GM19099 (cell line): Measurements from ENCODE around the gene CAMK2N1.

ENCODE experiments used
- POLR2A ChIP-seq: IDR thresholded peaks from 3 replicates; pipeline ENCODE4 v1.6.1; 2011; ENCODE audit warnings: low read depth; ENCODE audit not compliant: insufficient read length; ENCODE audit errors: extremely low read depth

Gene CAMK2N1

DNA sequence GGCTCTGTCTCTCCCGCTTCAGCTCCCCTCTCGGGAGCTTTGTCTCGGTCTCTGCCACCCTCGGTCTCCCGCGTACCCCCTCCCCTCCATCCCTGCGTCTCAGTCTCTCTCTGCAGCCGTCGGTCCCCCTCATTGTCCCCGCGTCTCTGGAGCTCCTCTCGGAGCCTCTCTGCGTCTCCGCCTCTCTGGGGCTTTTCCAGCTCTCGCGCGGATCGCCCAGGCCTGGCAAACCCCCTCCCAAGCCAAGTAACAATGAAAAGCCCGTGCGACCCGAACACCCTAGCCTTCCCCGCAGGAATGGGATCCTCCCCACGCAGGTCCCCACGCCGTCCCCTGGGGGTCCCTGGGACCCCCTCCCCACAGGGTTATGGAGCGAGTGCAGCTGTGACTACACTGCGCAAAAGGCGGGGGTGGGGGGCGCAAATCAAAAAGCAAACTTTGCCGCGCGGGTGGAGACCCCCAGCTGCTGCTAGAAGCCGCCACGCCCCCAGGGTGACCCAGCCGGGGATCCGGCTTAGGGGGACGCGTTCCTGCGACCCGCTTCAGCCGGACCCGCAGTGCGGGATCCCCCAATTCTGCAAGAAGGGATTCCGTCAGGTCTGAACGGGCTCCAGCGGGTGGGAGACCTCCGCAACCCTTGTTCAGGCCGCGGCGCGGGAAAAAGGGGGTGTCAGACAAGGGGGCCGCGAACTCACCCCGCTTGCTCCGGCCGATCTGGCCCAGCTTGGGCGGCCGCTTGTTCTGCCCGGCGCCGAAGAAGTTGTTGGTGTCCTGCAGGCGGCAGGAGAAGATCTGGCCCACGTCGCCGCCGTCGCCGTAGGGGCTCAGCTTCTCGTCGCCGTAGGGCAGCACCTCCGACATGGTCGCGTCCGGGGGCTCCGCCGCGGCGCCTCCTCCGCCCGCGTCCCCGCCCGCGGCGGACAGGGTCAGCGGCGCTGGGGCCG is 1.2 kb downstream of the CAMK2N1 start:
- no peak for TF ChIP-seq POLR2A

DNA sequence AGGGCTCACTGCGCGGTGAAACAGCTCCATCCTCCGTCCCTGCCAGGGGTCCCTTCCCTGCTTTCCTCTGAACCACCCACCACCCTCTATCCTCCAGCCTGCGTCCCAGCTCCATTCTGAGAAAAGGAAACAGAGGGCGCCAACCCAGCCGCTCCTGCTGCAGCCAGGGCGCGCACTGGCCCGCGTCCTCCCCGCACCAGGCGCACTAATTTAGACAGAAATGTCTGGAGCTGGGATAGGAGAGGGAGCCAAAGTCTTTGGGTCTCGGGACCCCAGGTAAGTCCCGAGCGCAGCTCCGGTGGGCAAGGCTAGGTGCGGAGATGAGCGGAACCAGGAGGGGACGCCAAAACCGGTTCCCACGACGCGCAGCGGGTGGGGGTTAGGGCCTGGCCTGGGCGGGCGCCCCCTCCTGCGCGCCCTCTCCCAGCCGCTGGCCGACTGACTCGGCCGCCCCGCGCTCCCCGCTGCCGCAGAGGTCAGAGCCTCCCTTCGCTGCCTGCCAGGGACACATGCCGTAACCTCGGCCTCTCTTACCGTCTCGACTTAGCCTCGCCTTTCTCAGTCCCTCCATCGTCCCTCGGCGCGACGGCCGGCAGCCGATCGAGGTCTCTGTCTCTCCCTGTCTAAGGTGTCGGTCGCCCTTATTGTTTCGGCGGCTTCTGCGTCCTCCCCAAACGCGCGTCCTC is 2.0 kb downstream of the CAMK2N1 start:
- TF ChIP-seq POLR2A, result no peak

DNA sequence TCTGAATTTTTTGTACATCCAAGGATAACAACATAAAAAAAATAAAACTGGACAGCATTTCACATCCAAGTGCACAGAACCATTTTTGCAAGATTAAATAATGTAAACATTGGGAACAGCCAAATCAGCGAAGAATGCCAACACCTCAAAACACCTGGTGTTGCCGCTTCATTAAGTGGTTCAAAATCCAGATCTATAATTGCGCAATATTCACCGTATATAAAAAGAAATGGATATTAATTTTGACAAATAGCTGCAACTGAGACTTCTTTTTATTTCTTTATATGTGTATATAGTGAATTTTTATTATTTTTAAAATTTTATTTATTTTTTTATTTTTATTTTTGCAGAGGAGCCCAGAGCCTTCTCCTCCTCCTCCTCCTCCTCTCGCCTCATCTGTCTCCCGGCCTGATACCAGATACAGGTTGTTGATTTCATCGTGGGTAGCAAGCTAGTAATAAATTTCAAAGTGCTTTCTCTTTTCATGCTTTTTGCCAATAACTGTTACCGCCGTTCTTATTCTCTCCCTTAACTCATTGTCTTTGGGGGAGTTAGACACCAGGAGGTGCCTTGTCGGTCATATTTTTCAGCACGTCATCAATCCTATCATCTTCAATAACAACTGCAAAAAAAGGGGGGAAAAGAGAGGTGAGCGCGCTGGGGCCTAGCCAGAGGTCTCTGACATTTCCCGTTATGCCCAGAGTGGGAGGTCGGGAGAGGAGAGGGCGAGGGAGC is 2.7 kb downstream of the CAMK2N1 start:
- no peak for TF ChIP-seq POLR2A

DNA sequence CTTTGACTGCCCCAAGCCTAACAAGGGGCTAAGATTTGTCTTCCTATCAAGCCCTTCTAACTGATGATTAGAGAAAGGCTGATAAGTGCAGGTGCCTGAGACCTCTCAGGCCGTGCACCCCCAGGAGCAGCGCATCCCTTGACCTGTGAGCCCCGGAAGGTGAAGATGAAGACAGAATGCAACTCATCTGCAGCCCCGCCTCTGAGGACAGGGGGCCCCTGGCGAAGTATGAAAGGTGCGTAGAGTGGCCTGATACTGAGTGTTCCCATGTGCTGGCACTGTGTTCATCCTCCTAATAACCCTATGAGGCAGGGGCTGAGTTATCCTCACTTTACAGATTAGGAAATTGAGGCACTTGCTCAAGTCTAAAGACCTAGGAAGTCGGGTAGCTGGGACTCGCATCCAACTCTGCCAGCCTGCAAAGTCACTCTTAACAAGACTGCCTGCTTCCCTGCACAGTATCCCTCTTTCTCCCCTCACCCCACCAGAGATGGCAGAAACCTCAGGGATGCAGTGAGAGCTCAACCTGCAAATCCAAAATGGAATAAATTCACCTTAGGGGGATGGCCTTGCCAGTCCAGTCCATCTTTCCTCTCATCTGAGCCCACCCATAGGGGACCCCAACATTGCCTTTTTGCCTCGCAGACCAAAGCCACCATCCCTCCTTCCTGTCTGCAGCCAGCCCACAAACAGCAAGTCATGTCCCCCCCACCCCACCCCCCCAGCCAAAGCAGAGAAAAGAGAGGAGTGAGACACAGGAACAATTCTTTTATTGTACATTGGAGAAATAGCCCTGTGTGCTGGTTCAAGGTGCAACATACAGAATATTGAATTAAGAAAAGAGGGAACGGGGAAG is 4.1 kb downstream of the CAMK2N1 start:
- TF ChIP-seq POLR2A, result no peak

DNA sequence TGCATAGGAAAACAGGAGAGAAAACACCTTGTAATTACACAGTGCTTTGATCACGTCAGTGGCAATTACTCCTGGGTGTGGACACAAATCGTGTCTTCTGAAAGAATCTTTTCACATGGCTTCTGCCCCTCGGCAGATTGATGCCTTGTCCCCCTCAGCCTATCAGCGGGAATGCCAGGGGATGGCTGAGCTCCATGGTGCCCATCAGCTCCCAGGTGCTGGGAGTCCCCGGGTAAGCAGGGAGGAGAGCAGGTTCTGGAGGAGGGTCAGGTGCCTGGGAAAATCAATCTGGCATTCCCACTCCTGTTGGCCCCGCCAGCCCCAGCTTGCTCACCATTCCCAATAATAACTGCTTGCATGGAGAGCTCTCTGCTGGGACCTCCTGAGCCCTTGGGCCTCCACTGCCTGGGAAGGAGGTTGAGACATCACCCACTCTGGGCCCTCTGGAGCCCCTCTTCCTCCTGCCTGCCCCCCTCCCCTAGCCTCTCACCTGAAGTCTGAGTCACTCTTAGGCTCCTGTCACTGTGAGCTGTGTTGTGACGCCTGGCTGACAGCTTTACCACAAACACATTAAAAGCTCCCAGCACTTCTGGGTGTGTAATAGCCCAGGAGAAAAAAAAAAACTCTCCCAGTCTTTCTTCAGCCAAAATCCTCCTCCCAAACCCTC is 4.9 kb downstream of the CAMK2N1 start:
- no peak for TF ChIP-seq POLR2A

- TF ChIP-seq POLR2A, result no peak
Measured at GRCh38 chr1:20480243-20480944, 5.6 kb downstream of the CAMK2N1 start.

- TF ChIP-seq POLR2A, result no peak
Measured at GRCh38 chr1:20479840-20480239, 6.2 kb downstream of the CAMK2N1 start.

DNA sequence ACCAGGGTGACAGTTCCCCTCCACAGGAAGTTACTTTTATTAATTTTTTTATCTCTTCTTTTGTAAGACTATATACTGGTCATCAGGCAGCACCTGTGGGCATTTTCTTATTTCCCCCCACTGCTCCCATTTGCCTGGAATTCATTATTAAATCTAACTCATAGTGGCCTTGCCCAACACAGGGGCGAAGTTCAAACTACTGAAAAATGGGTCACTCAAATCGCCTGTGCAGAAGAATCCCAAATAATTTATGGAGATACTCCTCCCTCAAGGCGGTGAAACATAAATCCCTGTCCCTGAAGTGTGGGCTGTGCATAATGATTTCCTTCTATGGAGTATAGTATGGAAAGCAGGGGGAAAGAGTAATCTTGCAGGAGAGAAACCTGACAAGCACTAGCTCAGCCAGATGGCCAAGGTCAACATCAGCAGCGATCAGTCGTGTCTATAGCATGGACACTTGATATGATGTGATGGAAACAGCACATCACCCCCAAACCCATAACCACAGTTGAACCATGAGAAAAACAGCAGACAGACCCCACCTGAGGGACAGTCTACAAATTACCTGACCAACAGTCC is 7.9 kb downstream of the CAMK2N1 start:
- no peak for TF ChIP-seq POLR2A

GRCh38 chr1:20477348-20478056 is 8.5 kb downstream of the CAMK2N1 start:
- TF ChIP-seq POLR2A, result no peak

GRCh38 chr1:20476265-20477038 is 9.6 kb downstream of the CAMK2N1 start:
- no peak for TF ChIP-seq POLR2A

- TF ChIP-seq POLR2A, result no peak
Measured at GRCh38 chr1:20474996-20475395, 11.0 kb downstream of the CAMK2N1 start.
